Measurements from ENCODE around the gene PAPSS2. TPM values are rescaled to one million over a fixed set of nuclear protein-coding genes. Genes with fewer than 3 reads are reported as not detected.

PAPSS2 gene
- total and polyA plus RNA-seq, 2 experiments from 2014 or later: 65.9 to 82.3 TPM

GRCh38 chr10:87650838-87651589, 8.7 kb upstream of the PAPSS2 start:
- H3K36me3 ChIP-seq (ENCODE audit: low read depth): no peaks in the 10 kb centered on the region
- no peak for TF ChIP-seq EZH2phosphoT487 (IDR thresholded peaks at IDR 0.05; ENCODE audit: insufficient read depth, low read depth)
- no peak for TF ChIP-seq EZH2 (IDR thresholded peaks at IDR 0.05; ENCODE audit: insufficient read depth, poor library complexity, severe bottlenecking)
- no peak overlapping the region for H3K27ac ChIP-seq
- H3K9me2 ChIP-seq (ENCODE audit: insufficient read depth): no peaks in the 10 kb centered on the region
- no peak overlapping the region for H3K4me3 ChIP-seq
- no peaks in the 10 kb centered on the region for H3K9me3 ChIP-seq (ENCODE audit: low read depth)
- DNase-seq: no peak
- no peaks in the 10 kb centered on the region for H3F3A ChIP-seq (ENCODE audit: insufficient read depth)
- H3K4me2 ChIP-seq (ENCODE audit: unreplicated experiment): no peak overlapping the region
- 91 to 97% methylated on average over 5 of the region's 5 CpGs for WGBS, 2 experiments (ENCODE audit: low coverage in 1 of 2, low lambda C conversion rate in 2 of 2, missing lambda C conversion rate in 2 of 2)
- H4K20me1 ChIP-seq (ENCODE audit: insufficient read depth): no peaks in the 10 kb centered on the region
- H2AFZ ChIP-seq: no peak overlapping the region
- in situ Hi-C loops (cut with MboI): no loop called here
- no peak overlapping the region for H3K9ac ChIP-seq
- H3K4me1 ChIP-seq (ENCODE audit: insufficient read depth): no peaks in the 10 kb centered on the region
- no peaks in the 10 kb centered on the region for H3K27me3 ChIP-seq (replicated peaks; ENCODE audit: insufficient read depth)
- no peaks in the 10 kb centered on the region for H3K79me2 ChIP-seq (ENCODE audit: insufficient read depth)

GRCh38 chr10:87651801-87652200, 7.9 kb upstream of the PAPSS2 start:
- H3K27ac ChIP-seq: no peak overlapping the region
- no peaks in the 10 kb centered on the region for H3K9me2 ChIP-seq (ENCODE audit: insufficient read depth)
- no peak overlapping the region for H2AFZ ChIP-seq
- H3K27me3 ChIP-seq (replicated peaks; ENCODE audit: insufficient read depth): no peaks in the 10 kb centered on the region
- in situ Hi-C loops (cut with MboI): no loop called here
- peaks cover 3% of the 10 kb centered on the region for H3F3A ChIP-seq (ENCODE audit: insufficient read depth)
- peaks cover 7% of the 10 kb centered on the region for H3K4me1 ChIP-seq (ENCODE audit: insufficient read depth)
- no peaks in the 10 kb centered on the region for H3K79me2 ChIP-seq (ENCODE audit: insufficient read depth)
- H4K20me1 ChIP-seq (ENCODE audit: insufficient read depth): no peaks in the 10 kb centered on the region
- TF ChIP-seq EZH2phosphoT487 (IDR thresholded peaks at IDR 0.05; ENCODE audit: insufficient read depth, low read depth) (no peak), EZH2 (IDR thresholded peaks at IDR 0.05; ENCODE audit: insufficient read depth, poor library complexity, severe bottlenecking) (no peak)
- H3K9me3 ChIP-seq (ENCODE audit: low read depth): no peaks in the 10 kb centered on the region
- H3K9ac ChIP-seq: no peak overlapping the region
- H3K4me3 ChIP-seq: no peak overlapping the region
- H3K4me2 ChIP-seq (ENCODE audit: unreplicated experiment): no peak overlapping the region
- WGBS, 2 experiments (ENCODE audit: low coverage in 1 of 2, low lambda C conversion rate in 2 of 2, missing lambda C conversion rate in 2 of 2): 81 to 91% methylated on average over 6 of the region's 6 CpGs
- H3K36me3 ChIP-seq (ENCODE audit: low read depth): no peaks in the 10 kb centered on the region
- DNase-seq: no peak

GRCh38 chr10:87652261-87652660, 7.4 kb upstream of the PAPSS2 start:
- Histone ChIP-seq H3K9me3 (ENCODE audit: low read depth) (no peaks in the 10 kb centered on the region), H3K4me1 (ENCODE audit: insufficient read depth) (peaks cover 12% of the 10 kb centered on the region), H3K36me3 (ENCODE audit: low read depth) (no peaks in the 10 kb centered on the region), H3K9ac (no peak overlapping the region), H3F3A (ENCODE audit: insufficient read depth) (peaks cover 8% of the 10 kb centered on the region), H3K27ac (no peak overlapping the region), H3K4me2 (ENCODE audit: unreplicated experiment) (no peak overlapping the region), H2AFZ (no peak overlapping the region), H3K79me2 (ENCODE audit: insufficient read depth) (no peaks in the 10 kb centered on the region), H4K20me1 (ENCODE audit: insufficient read depth) (no peaks in the 10 kb centered on the region), H3K4me3 (no peak overlapping the region), H3K27me3 (replicated peaks; ENCODE audit: insufficient read depth) (no peaks in the 10 kb centered on the region), H3K9me2 (ENCODE audit: insufficient read depth) (no peaks in the 10 kb centered on the region)
- DNase-seq: no peak
- in situ Hi-C loops (cut with MboI): no loop called here
- TF ChIP-seq EZH2 (IDR thresholded peaks at IDR 0.05; ENCODE audit: insufficient read depth, poor library complexity, severe bottlenecking) (no peak), EZH2phosphoT487 (IDR thresholded peaks at IDR 0.05; ENCODE audit: insufficient read depth, low read depth) (no peak)
- WGBS, 2 experiments (ENCODE audit: low coverage in 1 of 2, low lambda C conversion rate in 2 of 2, missing lambda C conversion rate in 2 of 2): 60 to 88% methylated on average over 1 of the region's 1 CpG

DNA sequence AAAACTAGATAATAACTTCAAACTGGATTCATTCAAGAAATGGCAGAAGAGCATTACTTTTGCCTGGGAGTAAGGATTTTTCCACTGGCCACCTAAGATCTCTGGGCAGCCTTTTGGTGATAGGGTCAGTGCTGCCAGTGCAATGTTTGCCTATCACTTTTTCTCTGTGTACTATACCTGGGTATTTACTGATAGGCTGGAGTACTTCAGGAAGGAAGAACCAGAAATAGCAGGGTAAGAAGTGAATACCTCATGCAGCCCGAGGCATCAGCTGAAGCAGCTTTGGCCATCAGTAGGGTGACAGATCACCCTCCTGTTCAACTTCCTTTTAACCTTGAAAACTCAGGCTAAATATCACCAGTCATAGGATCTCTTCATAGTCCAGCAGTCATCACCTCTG, 5.5 kb upstream of the PAPSS2 start:
- peaks cover 18% of the 10 kb centered on the region for H3K4me1 ChIP-seq (ENCODE audit: insufficient read depth)
- H4K20me1 ChIP-seq (ENCODE audit: insufficient read depth): no peaks in the 10 kb centered on the region
- no peaks in the 10 kb centered on the region for H3K27me3 ChIP-seq (replicated peaks; ENCODE audit: insufficient read depth)
- DNase-seq: no peak
- H3K79me2 ChIP-seq (ENCODE audit: insufficient read depth): no peaks in the 10 kb centered on the region
- no peaks in the 10 kb centered on the region for H3K36me3 ChIP-seq (ENCODE audit: low read depth)
- no peak overlapping the region for H3K27ac ChIP-seq
- peaks cover 25% of the 10 kb centered on the region for H3F3A ChIP-seq (ENCODE audit: insufficient read depth)
- H3K4me2 ChIP-seq (ENCODE audit: unreplicated experiment): no peak overlapping the region
- no peaks in the 10 kb centered on the region for H3K9me2 ChIP-seq (ENCODE audit: insufficient read depth)
- H3K9ac ChIP-seq: no peak overlapping the region
- in situ Hi-C loops (cut with MboI): no loop called here
- H2AFZ ChIP-seq: no peak overlapping the region
- no peak overlapping the region for H3K4me3 ChIP-seq
- no peak for TF ChIP-seq EZH2phosphoT487 (IDR thresholded peaks at IDR 0.05; ENCODE audit: insufficient read depth, low read depth)
- TF ChIP-seq EZH2 (IDR thresholded peaks at IDR 0.05; ENCODE audit: insufficient read depth, poor library complexity, severe bottlenecking): no peak
- H3K9me3 ChIP-seq (ENCODE audit: low read depth): no peaks in the 10 kb centered on the region
- 88 to 94% methylated on average over 1 of the region's 1 CpG for WGBS, 2 experiments (ENCODE audit: low coverage in 1 of 2, low lambda C conversion rate in 2 of 2, missing lambda C conversion rate in 2 of 2)

Data from GM23248 (cell line).